Measurements from ENCODE around the gene ENPP3. TPM values are rescaled to one million over a fixed set of nuclear protein-coding genes. Genes with fewer than 3 reads are reported as not detected.

Gene ENPP3
- total RNA-seq, 1 experiment from 2014 or later = 0.15 TPM

- H2BK5ac ChIP-seq (ENCODE audit: insufficient read length, low read length) = no peak overlapping the region
- Mint-ChIP-seq H3K9me3 (no peaks in the 10 kb centered on the region), H3K27me3 (ENCODE audit: low read depth) (peaks cover 4% of the 10 kb centered on the region; the same call in 1 of the 2 replicates), H3K36me3 (ENCODE audit: insufficient read depth in 1 of 3, low read depth in 3 of 3) (no peaks in the 10 kb centered on the region), H3K4me3 (no peak overlapping the region), H3K27ac (no peak overlapping the region), H3K4me1 (peaks cover 10 to 11% of the 10 kb centered on the region in 2 experiments)
- no peak for DNase-seq
- peaks cover 5% of the 10 kb centered on the region; the same call in 1 of the 2 replicates for H3K4me1 ChIP-seq (ENCODE audit: insufficient read depth, low read length)
- TF ChIP-seq CTCF (conservative IDR thresholded peaks at IDR 0.05) = no peak
- H3K9ac ChIP-seq (ENCODE audit: extremely low read depth, insufficient read length, low read length) = no peak overlapping the region
- no peak overlapping the region for H3K4ac ChIP-seq (ENCODE audit: low read depth, low read length)
- H3K4me2 ChIP-seq (ENCODE audit: insufficient read depth, insufficient read length, low read length) = no peak overlapping the region
- H2AFZ ChIP-seq (ENCODE audit: low read length) = no peak overlapping the region
- no peak overlapping the region for H3T11ph ChIP-seq (ENCODE audit: low read length)
- H2BK15ac ChIP-seq (ENCODE audit: low read depth, low read length) = no peak overlapping the region
- H3K79me2 ChIP-seq (ENCODE audit: insufficient read depth, low read length) = no peaks in the 10 kb centered on the region
- H2BK12ac ChIP-seq (ENCODE audit: insufficient read length, low read depth, low read length) = no peak overlapping the region
- no peaks in the 10 kb centered on the region for H3K27me3 ChIP-seq (ENCODE audit: insufficient read depth, low read length)
- H3K23ac ChIP-seq (ENCODE audit: insufficient read length, low read depth, low read length) = no peak overlapping the region
- H3K9me3 ChIP-seq (ENCODE audit: control insufficient read depth, low read depth, low read length) = no peaks in the 10 kb centered on the region
- H4K20me1 ChIP-seq (ENCODE audit: control insufficient read depth, insufficient read depth, insufficient read length) = no peaks in the 10 kb centered on the region
- H4K5ac ChIP-seq (ENCODE audit: insufficient read length, low read depth, low read length) = no peak overlapping the region
- H3K56ac ChIP-seq (ENCODE audit: insufficient read length, low read depth, low read length) = no peak overlapping the region
- H3K27ac ChIP-seq (ENCODE audit: insufficient read length, low read depth, low read length) = no peak overlapping the region
- H3K18ac ChIP-seq (ENCODE audit: insufficient read length, low read depth, low read length) = no peak overlapping the region
- WGBS (ENCODE audit: extremely low coverage, insufficient read length, low lambda C conversion rate) = no CpG with 5 or more reads among the region's 4 CpGs
- no peaks in the 10 kb centered on the region for H3K23me2 ChIP-seq (ENCODE audit: insufficient read length, low read depth, low read length, poor library complexity, severe bottlenecking)
- H4K8ac ChIP-seq (replicated peaks; ENCODE audit: insufficient read length, low read depth, low read length) = no peak overlapping the region
- H2AK5ac ChIP-seq (ENCODE audit: insufficient read length, low read length) = no peak overlapping the region
- no peaks in the 10 kb centered on the region for H3K79me1 ChIP-seq (ENCODE audit: insufficient read depth, low read depth, low read length, poor library complexity, severe bottlenecking)
- H2BK20ac ChIP-seq (ENCODE audit: low read depth, low read length, poor library complexity, severe bottlenecking) = no peak overlapping the region
- H3K14ac ChIP-seq (ENCODE audit: insufficient read depth, low read length) = no peak overlapping the region
- H2BK120ac ChIP-seq (ENCODE audit: low read depth, low read length, poor library complexity, severe bottlenecking) = no peak overlapping the region
- no peak overlapping the region for H4K91ac ChIP-seq (ENCODE audit: insufficient read length, low read depth, low read length)
Observed at GRCh38 chr6:131740161-131740560, 103.1 kb downstream of the ENPP3 start.

Measured in H9 (cell line).